Stimulated activated CD4-positive, alpha-beta T cell treated with anti-CD3 and anti-CD28 coated beads, Interleukin-12 subunit alpha, Interleukin-12 subunit beta, amount 100 ng/mL, for 48 hours (primary cell): ENCODE results near the gene POT1.

Source experiments
- DNase-seq, 3 donors: peaks; one replicate each; pipeline ENCODE4 v3.0.0-alpha.2; 2020; ENCODE audit warnings: low read depth in 2 of 3, low spot score in 1 of 3

The POT1 gene

DNA sequence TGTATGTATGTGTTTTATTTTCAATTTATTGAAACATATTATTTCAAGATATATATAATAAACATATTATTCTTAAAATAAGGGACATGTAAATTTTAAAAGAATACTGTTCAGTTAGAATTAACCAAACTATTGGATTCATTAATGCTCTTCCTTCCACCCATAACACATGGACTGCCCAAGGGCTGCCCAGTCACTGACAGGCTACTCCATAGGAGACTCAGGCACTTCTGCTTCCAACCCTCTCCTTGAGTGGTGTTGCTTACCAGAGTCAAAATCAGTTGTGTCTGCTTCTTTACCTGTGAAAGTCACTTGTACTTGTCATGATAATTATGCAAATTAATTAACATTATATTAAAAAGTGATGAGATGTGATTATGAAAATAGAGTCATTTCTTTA lies 154.2 kb downstream of the POT1 start:
- no peak for DNase-seq

DNA sequence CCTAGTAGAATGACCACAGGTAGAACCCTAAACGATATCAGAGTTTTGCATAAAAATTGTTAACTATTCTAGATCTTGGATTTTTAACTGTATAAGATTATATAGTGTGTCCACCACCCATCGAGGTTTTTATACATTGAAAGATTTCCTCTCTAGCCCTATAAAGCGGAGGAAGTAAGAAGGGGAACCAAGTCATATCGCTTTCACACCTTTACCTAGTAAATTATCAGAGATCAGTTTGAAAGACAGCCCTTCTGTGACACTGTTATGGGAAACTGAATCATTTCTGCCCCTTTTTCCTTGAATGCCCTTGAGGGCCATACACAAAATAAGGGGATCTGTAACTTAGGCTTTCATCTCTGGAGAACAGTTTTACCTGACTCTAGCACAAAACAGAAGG lies 155.7 kb downstream of the POT1 start:
- DNase-seq, result no peak

DNA sequence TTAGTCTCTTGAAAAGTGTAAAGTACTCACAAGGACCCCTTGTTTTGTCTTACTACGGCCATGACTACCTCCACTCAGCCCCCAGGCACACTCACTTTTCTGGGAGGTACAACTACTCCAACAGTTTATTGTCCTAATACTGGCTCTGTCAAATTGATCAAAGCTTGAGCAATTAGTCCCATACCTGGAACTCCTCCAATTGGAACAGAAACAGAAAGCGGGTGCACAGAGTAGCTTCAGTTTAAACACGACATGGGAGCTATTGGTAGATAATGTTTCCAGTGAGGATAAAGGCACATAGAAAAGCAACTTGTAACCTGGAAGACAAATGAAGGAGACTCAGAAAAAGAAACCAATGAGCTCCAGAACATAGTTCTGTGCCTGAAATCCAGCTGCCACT lies 156.3 kb downstream of the POT1 start:
- no peak for DNase-seq
